ENCODE measurements around the gene CCDC33. TPM values are rescaled to one million over a fixed set of nuclear protein-coding genes. Genes with fewer than 3 reads are reported as not detected.

CCDC33 gene
- polyA plus RNA-seq (ENCODE audit: insufficient read length): not detected

GRCh38 chr15:74235962-74236361, at the start of gene CCDC33:
TSS of gene CCDC33 (plus strand) at chr15:74236326. CDS start at chr15:74236720, 394 bp downstream.
- DNase-seq (ENCODE audit: low read depth): no peak

- DNase-seq (ENCODE audit: low read depth): no peak
Measured at GRCh38 chr15:74188216-74188615, 47.9 kb upstream of the CCDC33 start.

GRCh38 chr15:74191798-74192197, 44.3 kb upstream of the CCDC33 start:
- no peak for DNase-seq (ENCODE audit: low read depth)

- DNase-seq (ENCODE audit: low read depth): no peak
Measured at GRCh38 chr15:74192751-74193150, 43.4 kb upstream of the CCDC33 start.

- no peak for DNase-seq (ENCODE audit: low read depth)
Measured at GRCh38 chr15:74193299-74193718, 42.8 kb upstream of the CCDC33 start.

GRCh38 chr15:74193905-74194304, 42.2 kb upstream of the CCDC33 start:
- DNase-seq (ENCODE audit: low read depth): no peak

- no peak for DNase-seq (ENCODE audit: low read depth)
Measured at GRCh38 chr15:74194572-74195559, 41.3 kb upstream of the CCDC33 start.

- no peak for DNase-seq (ENCODE audit: low read depth)
Measured at GRCh38 chr15:74196175-74196574, 40.0 kb upstream of the CCDC33 start.

GRCh38 chr15:74197176-74197965, 38.8 kb upstream of the CCDC33 start:
- DNase-seq (ENCODE audit: low read depth): no peak

- DNase-seq (ENCODE audit: low read depth): no peak
Measured at GRCh38 chr15:74199297-74199652, 36.9 kb upstream of the CCDC33 start.

GRCh38 chr15:74200412-74200815, 35.7 kb upstream of the CCDC33 start:
- no peak for DNase-seq (ENCODE audit: low read depth)

- no peak for DNase-seq (ENCODE audit: low read depth)
Measured at GRCh38 chr15:74200871-74201419, 35.2 kb upstream of the CCDC33 start.

- DNase-seq (ENCODE audit: low read depth): no peak
Measured at GRCh38 chr15:74201710-74202420, 34.3 kb upstream of the CCDC33 start.

GRCh38 chr15:74202452-74203401, 33.4 kb upstream of the CCDC33 start, which contains the start of gene STRA6:
TSS of gene STRA6 (minus strand) at chr15:74202787. CDS start at chr15:74202267, 520 bp downstream.
- no peak for DNase-seq (ENCODE audit: low read depth)

- DNase-seq (ENCODE audit: low read depth): no peak
Measured at GRCh38 chr15:74203914-74204431, 32.2 kb upstream of the CCDC33 start.

GRCh38 chr15:74205582-74205947, 30.6 kb upstream of the CCDC33 start:
- no peak for DNase-seq (ENCODE audit: low read depth)

- DNase-seq (ENCODE audit: low read depth): no peak
Measured at GRCh38 chr15:74206801-74207281, 29.3 kb upstream of the CCDC33 start.

GRCh38 chr15:74207652-74208440, 28.3 kb upstream of the CCDC33 start:
- no peak for DNase-seq (ENCODE audit: low read depth)

- DNase-seq (ENCODE audit: low read depth): no peak
Measured at GRCh38 chr15:74208496-74208895, 27.6 kb upstream of the CCDC33 start.

Measured in forelimb muscle (tissue), 1 donor.